CD4-positive, alpha-beta T cell treated with Interleukin-6 for 4 hours (primary cell): Measurements from ENCODE around the gene GINM1.

Source experiments
- DNase-seq: peaks from one replicate; pipeline ENCODE4 v3.0.0-alpha.2; 2020; ENCODE audit warnings: mixed read lengths

GINM1 gene, protein sequence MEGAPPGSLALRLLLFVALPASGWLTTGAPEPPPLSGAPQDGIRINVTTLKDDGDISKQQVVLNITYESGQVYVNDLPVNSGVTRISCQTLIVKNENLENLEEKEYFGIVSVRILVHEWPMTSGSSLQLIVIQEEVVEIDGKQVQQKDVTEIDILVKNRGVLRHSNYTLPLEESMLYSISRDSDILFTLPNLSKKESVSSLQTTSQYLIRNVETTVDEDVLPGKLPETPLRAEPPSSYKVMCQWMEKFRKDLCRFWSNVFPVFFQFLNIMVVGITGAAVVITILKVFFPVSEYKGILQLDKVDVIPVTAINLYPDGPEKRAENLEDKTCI

DNA sequence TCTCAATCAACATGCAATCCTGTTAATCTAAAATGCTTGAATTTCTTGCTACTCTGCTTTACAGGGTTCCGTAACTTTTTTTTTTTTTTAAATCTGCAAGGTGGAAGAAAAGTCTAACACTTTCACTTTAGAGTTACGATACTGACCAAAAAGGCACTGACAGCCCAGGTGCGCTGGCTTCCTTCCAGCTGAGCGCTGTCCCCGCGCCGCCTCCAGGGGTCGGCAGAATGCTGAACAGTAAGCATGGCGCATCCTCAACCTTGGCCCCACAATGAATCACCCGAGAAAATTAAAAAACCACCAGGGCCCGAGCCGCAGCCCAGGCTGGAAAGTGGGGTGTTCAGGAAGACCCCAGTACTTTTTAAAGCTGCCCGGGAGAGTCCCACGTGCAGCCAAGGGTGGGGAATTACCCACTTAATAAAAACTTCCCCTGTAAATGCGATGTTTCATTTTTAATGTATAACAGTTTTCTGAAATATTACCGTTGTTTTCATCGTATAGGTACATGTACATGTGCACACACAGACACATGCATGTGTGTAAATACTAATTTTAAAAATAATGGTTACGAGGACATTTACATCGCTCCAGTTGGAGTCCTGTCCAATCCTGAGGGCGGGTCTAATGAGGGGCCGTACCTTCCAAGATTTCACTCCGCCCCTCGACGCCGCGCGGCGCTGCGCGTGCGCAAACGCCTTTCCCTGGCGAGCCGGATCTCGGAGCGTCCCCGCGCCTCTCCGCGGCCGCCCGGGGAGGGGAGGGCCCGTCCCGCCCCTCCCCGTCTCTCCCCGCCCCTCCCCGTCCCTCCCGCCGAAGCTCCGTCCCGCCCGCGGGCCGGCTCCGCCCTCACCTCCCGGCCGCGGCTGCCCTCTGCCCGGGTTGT, at the start of gene GINM1:
Gene GINM1 (plus strand): TSS at position 849 of the 883 bp plus-strand sequence. CDS start 40 bp downstream, outside the sequence.
- DNase-seq = peak; percentile 95

DNA sequence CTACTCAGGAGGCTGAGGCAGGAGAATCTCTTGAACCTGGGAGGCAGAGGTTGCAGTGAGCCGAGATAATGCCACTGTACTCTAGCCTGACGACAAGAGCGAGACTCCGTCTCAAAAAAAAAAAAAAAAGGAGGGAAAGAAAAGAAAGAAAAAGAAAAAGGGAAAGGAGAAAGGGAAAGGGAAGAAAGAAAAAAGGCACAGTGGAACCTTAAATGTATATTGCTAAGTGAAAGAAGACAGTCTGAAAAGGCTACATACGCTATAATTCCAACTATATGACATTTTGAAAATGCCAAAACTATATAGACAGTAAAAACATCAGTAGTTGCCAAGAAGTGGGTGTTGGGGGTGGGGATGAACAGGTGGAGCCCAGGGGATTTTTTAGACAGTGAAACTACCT, 36.5 kb upstream of the GINM1 start:
- no peak for DNase-seq

DNA sequence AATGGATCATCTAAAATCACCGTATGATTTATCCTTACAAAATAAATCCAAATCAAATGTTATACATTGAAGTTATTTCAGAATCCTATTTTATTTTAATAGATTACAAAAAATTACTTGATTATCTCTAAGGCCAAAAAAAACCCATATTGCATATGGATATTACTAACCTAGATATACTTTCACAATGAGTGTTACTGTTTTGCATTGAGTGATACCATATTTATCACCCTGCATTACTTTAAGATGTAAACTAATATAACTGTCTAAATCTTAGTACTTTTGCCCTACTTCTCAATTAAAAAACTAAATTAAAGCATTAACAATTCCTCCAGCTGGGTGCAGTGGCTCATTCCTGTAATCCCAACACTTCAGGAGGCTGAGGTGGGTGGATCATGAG, 31.4 kb upstream of the GINM1 start:
- DNase-seq = no peak

DNA sequence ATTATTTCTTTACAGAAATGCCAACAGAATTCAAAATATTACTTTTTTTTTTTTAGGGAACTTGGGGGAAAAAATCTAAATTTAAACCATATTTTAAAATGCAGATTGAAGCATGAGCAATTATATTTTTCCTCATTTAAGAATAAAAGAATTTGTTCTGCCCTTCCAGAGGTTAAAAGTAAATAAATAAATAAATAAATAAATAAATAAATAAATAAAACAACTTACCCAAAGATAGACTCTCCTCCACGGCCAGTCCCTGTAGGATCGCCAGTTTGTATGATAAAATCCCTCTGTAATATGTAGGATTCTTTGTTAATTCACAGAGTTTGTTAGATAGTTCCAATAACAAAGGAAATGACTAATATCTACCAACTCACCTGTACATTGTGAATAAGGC, 25.0 kb upstream of the GINM1 start:
- no peak for DNase-seq

DNA sequence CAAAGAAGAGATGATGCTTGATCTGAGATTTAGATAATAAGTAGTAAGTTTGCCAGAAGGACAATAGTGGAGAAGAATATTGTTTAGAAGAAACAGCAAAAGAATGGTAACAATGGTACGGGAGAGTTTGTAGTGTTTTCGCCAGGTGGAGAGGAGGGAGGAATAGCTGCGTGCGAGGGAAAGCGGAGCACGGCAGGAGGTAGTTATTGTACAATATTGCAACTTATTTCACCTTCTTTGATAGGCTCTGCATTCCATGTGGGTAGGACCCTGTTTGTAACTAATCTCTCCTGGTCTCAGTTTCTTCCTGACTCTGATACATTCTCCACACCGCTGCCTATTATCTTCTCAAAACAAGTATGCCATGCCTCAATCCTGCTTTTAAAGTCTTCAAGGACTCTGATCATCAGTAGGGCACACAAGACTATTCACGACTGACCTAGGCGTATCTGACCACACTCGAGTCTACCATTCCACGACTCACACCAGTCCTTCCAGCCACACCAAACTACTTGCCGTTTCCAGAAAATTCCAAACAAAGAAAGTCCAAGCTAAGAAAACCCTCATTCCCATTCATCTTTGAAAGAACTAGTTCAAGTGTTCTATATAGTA, 21.4 kb upstream of the GINM1 start:
- no peak for DNase-seq

DNA sequence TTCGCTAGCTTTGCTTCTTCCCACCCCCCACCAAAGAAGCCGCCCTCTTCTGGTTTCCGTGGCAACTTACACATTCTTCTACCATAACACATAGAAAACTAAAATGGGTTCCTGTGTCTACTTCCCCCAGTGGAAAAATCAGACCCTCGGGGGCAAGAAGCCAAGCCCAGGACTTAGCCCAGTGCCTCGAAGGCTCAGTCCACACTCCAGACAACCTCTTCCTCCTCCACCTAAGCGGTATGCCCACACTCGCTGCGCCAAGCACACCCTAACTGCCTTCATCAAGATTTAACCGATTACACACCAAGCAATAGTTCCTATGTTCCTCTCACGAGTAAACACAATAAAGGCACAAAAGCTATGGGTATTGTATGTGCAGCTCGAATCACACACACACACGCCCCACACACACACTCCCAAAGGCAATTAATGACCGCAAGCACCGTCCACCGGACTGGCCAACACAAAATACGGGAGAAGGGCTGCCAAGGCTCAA, 20.9 kb upstream of the GINM1 start:
- peak; percentile 60 for DNase-seq

DNA sequence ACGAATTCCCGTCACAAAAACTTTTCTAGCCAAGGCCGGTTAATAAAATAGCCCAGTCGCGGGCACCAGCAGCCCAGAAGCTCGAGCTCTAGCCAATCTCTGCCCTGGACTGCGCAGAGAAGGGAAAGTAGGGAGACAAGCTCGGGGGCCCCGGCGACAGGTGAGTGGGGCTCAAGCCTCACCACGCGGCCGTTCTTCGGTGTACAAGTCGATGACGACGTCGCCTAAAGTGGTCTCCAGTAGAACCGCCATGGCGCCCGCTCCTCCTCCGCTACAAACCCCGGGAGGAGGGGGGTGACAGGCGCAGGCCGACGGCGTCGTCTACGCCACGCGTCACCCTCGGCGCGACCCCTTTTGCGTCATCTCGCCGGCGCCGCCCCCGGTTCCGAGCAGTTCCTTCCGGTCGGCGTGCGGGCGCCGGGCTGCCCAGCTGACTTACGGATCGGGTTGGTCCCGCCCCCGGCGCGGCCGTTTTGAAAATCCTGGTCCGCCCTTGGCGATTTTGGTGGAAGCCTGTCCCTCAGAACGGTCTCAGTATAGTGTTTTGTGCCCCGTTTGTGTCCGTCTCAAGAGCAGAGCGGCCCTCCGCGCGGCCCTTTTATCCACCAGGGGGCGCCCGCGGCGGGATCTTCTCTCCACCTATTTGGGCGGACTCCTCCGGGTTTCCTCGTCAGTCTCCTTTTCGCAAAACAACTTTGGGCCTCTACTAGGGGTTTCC, 20.3 kb upstream of the GINM1 start, which contains the start of gene PPIL4:
Gene PPIL4 (minus strand): TSS at position 290 of the 718 bp plus-strand sequence. CDS start 38 bp downstream, at position 252.
- DNase-seq = peak; percentile 95

DNA sequence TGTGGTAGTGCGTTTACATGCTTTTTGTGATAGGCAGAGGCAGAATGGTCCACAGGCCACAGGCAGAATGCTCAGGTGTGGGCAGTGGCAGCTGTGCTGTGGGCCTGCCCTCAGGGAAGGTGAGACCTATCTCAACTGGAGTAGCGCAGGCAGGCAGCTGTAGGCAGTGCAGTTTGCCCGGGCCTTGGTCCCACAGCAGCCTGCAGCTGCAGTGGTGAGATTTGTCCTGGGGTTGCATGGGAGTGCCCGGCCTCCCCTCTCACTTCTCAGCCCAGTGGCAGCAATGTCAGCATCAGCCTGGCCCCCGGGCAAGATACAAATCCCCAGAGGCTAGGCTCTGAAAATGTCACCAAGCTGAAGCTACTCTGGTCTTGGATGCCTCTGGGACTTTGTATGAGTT, 14.3 kb upstream of the GINM1 start:
- no peak for DNase-seq

DNA sequence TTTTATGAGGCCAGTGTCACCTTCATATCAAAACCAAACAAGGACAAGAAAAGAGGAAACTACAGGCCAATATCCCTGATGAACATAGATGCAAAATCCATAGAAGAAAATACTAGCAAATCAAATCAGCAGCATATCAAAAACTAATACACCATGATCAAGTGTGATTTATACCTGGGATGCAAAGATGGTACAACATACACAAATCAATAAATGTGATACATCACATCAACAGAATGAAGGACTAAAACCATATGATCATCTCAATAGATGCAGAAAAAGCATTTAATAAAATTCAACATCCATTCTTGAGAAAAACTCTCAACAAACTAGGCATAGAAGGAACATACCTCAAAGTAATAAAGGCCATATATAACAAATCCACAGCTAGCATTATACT, 8.1 kb upstream of the GINM1 start:
- DNase-seq = no peak

DNA sequence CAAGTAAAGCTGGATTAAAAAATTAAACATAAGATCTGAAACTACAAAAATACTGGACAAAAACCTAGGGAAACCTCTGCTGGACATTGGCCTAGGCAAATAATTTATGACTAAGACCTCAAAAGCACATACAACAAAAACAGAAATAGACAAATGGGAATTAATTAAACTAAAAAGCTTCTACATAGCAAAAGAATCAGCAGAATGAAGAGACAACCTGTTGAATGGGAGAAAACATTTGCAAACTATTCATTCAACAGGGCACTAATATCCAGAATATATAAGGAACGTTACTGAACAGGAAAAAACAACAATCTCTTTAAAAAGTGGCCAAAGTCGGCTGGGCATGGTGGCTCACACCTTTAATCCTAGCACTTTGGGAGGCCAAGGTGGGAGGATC, 6.8 kb upstream of the GINM1 start:
- no peak for DNase-seq

DNA sequence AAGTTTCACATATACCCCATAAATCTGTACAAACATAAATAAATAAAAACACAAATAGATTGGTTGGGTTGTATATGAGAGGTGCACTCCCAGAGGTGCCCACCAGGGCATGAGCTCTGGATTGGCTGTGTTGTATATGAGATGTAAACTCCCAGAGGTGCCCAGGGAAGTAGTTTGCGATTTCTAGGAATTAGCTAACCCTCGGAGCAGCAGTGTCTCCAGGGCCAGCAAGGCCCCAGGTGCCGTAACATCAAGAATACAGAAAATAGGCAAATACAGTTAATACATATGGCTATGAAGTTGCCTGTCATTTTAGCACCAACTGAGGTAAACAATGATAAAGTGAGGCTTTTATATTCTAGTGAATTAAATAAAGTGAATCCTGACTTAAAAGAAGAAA, 5.4 kb upstream of the GINM1 start:
- peak; percentile 4 for DNase-seq

DNA sequence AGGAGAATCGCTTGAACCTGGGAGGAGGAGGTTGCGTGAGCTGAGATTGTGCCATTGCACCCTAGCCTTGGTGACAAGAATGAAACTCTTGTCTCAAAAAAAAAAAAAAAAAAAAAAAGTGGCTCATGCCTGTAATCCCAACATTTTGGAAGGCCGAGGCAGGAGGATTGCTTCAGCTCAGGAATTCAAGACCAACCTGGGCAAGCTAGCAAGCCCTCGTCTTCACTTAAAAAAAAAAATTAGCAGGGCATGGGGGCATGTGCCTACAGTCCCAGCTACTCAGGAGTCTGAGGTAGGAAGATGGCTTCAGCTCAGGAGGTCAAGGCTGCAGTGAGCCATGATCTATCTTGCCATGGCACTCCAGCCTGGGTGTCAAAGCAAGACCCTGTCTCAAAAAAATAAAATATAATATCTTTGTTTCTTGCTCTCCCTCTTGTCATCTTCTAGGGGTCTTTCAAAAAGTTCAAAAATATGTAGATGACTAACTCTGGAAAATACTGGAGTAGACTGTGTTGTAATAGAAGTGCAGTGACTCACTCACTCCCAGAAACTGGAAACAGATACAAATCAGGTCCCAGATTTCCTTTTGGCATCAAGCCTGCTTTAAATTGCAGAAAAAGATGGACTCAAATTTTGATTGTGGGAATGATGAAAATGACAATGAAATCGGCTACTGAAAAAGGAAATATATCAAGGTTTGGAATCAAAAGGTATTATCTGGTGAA, 2.8 kb upstream of the GINM1 start:
- DNase-seq = no peak

DNA sequence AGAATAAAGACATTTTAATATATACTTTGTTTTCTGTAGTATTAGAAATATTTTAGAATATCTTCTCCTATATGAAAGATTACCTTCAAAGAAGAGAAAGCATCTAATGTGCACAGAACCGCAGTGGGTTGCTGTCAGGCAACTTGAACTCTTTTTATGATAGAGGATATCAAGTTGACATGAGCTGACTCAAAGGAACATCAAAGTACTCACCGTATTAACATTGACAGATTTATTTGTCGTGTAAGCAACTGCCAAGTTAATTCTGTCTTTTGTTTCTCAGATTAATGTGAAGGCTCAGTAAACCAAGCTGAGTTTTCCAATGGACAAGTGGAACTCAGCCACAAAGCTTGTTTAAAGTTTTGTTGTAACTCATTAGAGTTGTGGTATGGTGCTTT, 2.2 kb upstream of the GINM1 start:
- no peak for DNase-seq

DNA sequence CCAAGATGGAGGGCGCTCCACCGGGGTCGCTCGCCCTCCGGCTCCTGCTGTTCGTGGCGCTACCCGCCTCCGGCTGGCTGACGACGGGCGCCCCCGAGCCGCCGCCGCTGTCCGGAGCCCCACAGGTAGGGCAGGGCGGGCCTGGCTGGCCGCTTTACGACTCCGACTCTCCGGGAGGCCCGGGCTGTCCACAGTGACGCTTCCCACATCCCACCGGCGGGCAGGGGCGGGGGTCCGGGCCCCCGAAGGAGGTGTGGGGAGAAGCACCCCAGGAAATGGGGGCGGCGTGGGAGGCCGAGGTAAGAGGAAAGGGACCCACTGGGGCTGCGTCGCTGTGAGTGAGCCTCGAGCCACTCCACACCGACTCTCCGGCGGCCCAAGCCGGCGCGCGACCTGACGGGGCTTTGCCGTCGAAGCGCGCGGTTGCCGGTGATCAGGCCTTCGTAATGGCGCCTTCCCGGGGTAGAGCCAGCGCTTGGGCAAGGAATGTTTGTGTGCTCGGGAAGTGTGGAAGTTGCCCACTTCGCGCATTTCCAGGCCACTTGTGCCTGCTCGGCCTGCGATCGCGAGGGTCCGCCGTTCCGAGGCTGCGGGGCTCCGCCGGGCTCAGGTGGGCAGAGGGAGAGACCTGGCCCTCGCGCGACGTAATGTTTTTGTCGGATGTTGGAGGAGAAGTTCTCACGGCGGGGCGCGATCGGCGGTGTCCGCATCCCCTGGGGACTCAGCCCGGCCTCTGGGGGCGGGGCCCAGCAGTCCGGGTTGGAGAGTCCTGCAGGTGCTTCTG, 427 bp downstream of the GINM1 start:
- DNase-seq = peak; percentile 58

DNA sequence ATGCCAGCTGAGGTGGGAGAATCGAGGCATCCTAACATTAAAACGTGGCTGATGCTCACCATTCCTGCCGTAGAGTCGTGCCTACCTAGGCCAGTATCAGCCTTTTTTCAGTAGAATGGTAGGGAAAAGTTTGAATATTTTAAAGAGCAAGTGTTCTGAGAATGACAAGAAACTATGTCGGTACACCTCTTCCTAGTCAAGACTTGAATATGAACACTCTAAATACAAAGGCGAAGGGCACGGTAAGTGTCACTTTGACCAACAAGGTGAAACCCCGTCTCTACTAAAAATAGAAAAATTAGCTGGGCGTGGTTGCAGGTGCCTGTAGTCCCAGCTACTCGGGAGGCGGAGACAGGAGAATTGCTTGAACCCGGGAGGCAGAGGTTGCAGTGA, 1.0 kb downstream of the GINM1 start:
- DNase-seq = no peak

DNA sequence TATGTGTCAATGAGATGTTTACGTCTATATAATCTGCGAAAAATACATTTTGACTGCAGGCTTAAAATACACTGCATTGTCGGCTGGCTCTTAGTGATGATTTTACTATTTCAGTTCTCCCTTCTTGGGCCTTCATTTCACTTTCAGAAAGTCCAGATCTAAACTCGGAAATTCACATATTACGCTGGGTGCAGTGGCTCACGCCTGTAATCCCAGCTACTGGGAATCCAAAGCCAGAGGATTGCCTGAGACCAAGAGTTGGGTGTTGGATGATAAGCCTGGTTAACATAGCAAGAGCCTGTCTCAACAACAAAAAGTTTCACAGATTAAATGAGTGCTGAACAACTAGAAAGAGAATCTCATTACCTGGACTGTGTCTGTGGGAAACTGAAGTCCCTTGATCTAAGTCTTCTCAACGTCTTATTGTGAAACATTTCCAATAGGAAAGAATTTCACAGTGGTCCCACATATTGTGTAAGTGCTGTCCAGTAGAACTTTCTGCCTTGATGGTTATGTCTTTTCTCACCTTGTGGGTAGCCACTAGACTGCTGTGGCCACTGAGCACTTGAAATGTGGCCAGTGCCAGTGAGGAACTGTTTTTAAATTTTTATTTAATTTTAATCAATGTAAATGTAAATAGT, 1.9 kb downstream of the GINM1 start:
- no peak for DNase-seq

DNA sequence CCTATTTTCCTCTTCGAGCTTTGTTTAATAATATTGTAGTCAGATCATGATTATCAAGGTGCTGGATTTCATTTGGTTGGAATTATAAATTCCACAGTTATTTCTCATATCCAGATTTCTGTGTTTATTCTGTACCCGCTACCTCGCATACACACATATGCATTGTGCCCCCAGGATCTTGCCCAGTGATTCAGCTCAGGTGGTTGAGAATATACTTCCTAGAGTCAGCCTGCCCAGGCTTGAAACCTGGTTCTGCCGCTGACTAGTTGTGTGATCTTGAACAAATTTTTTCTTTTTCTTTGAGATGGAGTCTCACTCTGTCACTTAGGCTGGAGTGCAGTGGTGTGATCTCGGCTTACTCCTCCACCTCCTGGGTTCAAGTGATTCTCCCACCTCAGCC, 14.7 kb downstream of the GINM1 start:
- no peak for DNase-seq

DNA sequence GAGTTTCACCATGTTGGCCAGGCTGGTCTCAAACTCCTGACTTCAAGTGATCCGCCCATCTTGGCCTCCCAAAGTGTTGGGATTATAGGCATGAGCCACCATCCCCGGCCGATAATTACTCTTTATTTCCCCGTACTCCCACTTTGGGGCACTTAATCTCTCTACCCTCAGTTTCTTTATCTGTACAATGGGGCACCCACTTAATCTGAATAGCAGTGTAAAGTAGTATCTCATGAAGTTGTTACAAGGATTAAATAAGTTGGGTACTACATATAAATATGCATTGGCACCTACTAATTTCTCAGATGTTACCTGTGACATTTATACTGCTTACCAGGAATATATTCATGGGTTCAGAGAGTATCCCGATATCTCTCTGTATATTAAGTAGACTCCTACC, 15.2 kb downstream of the GINM1 start:
- DNase-seq = no peak

DNA sequence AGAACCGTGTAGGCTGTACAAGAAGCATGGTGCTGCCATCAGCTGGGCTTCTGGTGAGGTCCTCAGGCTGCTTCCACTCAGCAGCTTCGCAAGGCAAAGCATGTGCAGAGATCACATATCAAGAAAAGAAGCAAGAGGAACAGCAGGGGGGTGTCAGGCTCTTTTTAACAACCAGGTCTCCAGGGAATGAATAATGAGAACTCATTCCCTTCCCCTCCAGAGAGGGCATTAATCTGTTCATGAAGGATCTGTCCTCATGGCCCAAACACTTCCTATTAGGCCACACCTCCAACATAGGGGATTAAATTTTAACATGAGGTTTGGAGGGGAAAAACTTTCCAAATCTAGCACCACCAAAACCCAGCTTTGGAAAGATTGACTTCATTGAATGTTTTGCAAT, 20.0 kb downstream of the GINM1 start:
- no peak for DNase-seq

DNA sequence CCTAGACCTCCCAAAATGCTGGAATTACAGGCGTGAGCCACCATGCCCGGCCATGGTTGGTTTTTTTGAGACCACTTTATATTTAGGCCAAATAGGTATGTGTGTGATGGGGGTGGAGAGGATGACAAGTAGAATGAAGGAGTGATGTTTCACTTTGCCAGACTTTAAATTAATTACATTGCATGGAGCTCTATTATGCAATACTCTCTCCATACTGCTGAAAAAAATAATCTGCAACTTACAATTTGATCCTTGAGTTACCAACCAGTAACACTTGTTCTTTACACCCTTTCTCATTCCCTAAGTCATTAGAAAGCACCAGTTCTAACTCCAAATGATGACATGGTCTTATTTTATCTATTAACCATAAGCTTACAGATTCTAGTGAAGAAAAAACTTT, 26.8 kb downstream of the GINM1 start:
- no peak for DNase-seq

DNA sequence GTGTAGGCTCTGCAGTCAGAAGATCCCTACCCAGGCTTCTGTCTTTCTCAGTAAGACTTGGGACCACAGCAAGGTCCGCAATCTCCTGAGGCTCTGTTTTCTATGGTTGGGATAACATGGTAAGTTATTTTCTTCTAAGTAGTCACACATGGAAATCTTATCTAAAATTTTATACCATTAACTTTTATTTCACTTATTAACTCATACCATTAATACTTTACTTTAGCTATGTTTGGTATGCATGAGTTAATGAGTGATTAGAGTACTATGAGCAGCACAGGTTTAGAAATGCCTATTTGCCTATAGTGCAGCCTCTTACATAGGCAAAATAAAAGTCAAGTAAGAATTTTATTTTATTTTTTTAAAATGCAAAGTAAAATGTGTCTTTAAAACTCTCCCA, 27.2 kb downstream of the GINM1 start:
- DNase-seq = no peak
